Measurements from ENCODE around the gene PSPH. TPM values are rescaled to one million over a fixed set of nuclear protein-coding genes. Genes with fewer than 3 reads are reported as not detected.

Gene PSPH
- total RNA-seq, 1 experiment from 2014 or later: 49.3 TPM

- DNase-seq (ENCODE audit: low spot score) (no peak), ATAC-seq (no peak)
- POLR2A ChIA-PET: no interaction called here
- no peak overlapping the region for H3K27ac Mint-ChIP-seq
- no peaks in the 10 kb centered on the region for H3K4me1 Mint-ChIP-seq
- H3K9me3 Mint-ChIP-seq: no peaks in the 10 kb centered on the region
- TF ChIP-seq GABPB1 (CRISPR knock-in tag; IDR thresholded peaks at IDR 0.05) (no peak), SP1 (CRISPR knock-in tag; conservative IDR thresholded peaks at IDR 0.05) (no peak), ZNF138 (CRISPR knock-in tag; conservative IDR thresholded peaks at IDR 0.05) (no peak), ETV6 (CRISPR knock-in tag; IDR thresholded peaks at IDR 0.05) (no peak), CBFB (CRISPR knock-in tag; IDR thresholded peaks at IDR 0.05; ENCODE audit: low read depth) (no peak), MYBL2 (CRISPR knock-in tag; IDR thresholded peaks at IDR 0.05) (no peak), MLX (CRISPR knock-in tag; IDR thresholded peaks at IDR 0.05) (no peak), ZSCAN18 (CRISPR knock-in tag; IDR thresholded peaks at IDR 0.05) (no peak), NR1H2 (CRISPR knock-in tag; IDR thresholded peaks at IDR 0.05) (no peak), TEAD1 (CRISPR knock-in tag; IDR thresholded peaks at IDR 0.05) (no peak), FOXJ3 (CRISPR knock-in tag; IDR thresholded peaks at IDR 0.05; ENCODE audit: borderline replicate concordance) (no peak), SMAD4 (CRISPR knock-in tag; IDR thresholded peaks at IDR 0.05) (no peak), SMAD3 (CRISPR knock-in tag; IDR thresholded peaks at IDR 0.05; ENCODE audit: borderline replicate concordance) (no peak)
- H3K27me3 Mint-ChIP-seq (ENCODE audit: low read depth): no peaks in the 10 kb centered on the region
- CTCF ChIA-PET: no interaction called here
- peaks cover 49% of the 10 kb centered on the region for H3K36me3 Mint-ChIP-seq
- no peak overlapping the region for H3K4me3 Mint-ChIP-seq
Measured at GRCh38 chr7:55980266-55980665, 71.0 kb downstream of the PSPH start.

GRCh38 chr7:55977831-55978230 lies 73.4 kb downstream of the PSPH start:
- no peak for DNase-seq (ENCODE audit: low spot score)
- H3K9me3 Mint-ChIP-seq: no peaks in the 10 kb centered on the region
- ChIA-PET CTCF (no interaction called here), POLR2A (no interaction called here)
- TF ChIP-seq RORB (CRISPR knock-in tag; IDR thresholded peaks at IDR 0.05): no peak
- TF ChIP-seq PRRX2 (CRISPR knock-in tag; IDR thresholded peaks at IDR 0.05): no peak
- no peak for TF ChIP-seq ZNF232 (CRISPR knock-in tag; IDR thresholded peaks at IDR 0.05)
- TF ChIP-seq, protein P1, sequence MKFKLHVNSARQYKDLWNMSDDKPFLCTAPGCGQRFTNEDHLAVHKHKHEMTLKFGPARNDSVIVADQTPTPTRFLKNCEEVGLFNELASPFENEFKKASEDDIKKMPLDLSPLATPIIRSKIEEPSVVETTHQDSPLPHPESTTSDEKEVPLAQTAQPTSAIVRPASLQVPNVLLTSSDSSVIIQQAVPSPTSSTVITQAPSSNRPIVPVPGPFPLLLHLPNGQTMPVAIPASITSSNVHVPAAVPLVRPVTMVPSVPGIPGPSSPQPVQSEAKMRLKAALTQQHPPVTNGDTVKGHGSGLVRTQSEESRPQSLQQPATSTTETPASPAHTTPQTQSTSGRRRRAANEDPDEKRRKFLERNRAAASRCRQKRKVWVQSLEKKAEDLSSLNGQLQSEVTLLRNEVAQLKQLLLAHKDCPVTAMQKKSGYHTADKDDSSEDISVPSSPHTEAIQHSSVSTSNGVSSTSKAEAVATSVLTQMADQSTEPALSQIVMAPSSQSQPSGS (CRISPR knock-in tag; IDR thresholded peaks at IDR 0.05; ENCODE audit: borderline replicate concordance, low read depth): no peak
- no peak for TF ChIP-seq CREB1 (CRISPR knock-in tag; IDR thresholded peaks at IDR 0.05)
- TF ChIP-seq ATF6 (CRISPR knock-in tag; IDR thresholded peaks at IDR 0.05): no peak
- TF ChIP-seq TEAD4 (CRISPR knock-in tag; IDR thresholded peaks at IDR 0.05): no peak
- TF ChIP-seq FOXP4 (CRISPR knock-in tag; IDR thresholded peaks at IDR 0.05): no peak
- TF ChIP-seq ZSCAN18 (CRISPR knock-in tag; IDR thresholded peaks at IDR 0.05): no peak
- no peak for TF ChIP-seq HMGXB4 (CRISPR knock-in tag; IDR thresholded peaks at IDR 0.05)
- no peak for TF ChIP-seq ZNF671 (CRISPR knock-in tag; IDR thresholded peaks at IDR 0.05)
- no peak for TF ChIP-seq SOX15 (CRISPR knock-in tag; IDR thresholded peaks at IDR 0.05)
- TF ChIP-seq, protein P2, sequence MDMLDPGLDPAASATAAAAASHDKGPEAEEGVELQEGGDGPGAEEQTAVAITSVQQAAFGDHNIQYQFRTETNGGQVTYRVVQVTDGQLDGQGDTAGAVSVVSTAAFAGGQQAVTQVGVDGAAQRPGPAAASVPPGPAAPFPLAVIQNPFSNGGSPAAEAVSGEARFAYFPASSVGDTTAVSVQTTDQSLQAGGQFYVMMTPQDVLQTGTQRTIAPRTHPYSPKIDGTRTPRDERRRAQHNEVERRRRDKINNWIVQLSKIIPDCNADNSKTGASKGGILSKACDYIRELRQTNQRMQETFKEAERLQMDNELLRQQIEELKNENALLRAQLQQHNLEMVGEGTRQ (CRISPR knock-in tag; IDR thresholded peaks at IDR 0.05): no peak
- ATAC-seq: no peak
- peaks cover 36% of the 10 kb centered on the region for H3K36me3 Mint-ChIP-seq
- no peaks in the 10 kb centered on the region for H3K4me1 Mint-ChIP-seq
- H3K27ac Mint-ChIP-seq: no peak overlapping the region
- no peaks in the 10 kb centered on the region for H3K27me3 Mint-ChIP-seq (ENCODE audit: low read depth)
- H3K4me3 Mint-ChIP-seq: no peak overlapping the region
